HG03175 (cell line): ENCODE data around the gene AUTS2.

ENCODE experiments used
- ATAC-seq: cut with Tn5 transposase; IDR thresholded peaks from one replicate; pipeline ENCODE4 v1.9.1; 2021; ENCODE audit warnings: mild to moderate bottlenecking, moderate library complexity; ENCODE audit not compliant: unreplicated experiment

Gene AUTS2

GRCh38 chr7:69599286-69599954 is 1.1 kb downstream of the AUTS2 start:
- ATAC-seq = no peak

GRCh38 chr7:69599955-69600709 is 1.9 kb downstream of the AUTS2 start:
- no peak for ATAC-seq

- ATAC-seq = no peak
Observed at GRCh38 chr7:69600710-69601519, 2.6 kb downstream of the AUTS2 start.

- ATAC-seq = no peak
Observed at GRCh38 chr7:69602522-69602921, 4.2 kb downstream of the AUTS2 start.

GRCh38 chr7:69603351-69603750 is 5.1 kb downstream of the AUTS2 start:
- peak; percentile 44 for ATAC-seq

GRCh38 chr7:69603937-69604494 is 5.7 kb downstream of the AUTS2 start:
- ATAC-seq = no peak

GRCh38 chr7:69605070-69605469 is 6.8 kb downstream of the AUTS2 start:
- no peak for ATAC-seq

- ATAC-seq = no peak
Observed at GRCh38 chr7:69605546-69605945, 7.3 kb downstream of the AUTS2 start.

GRCh38 chr7:69608049-69608448 is 9.8 kb downstream of the AUTS2 start:
- no peak for ATAC-seq

- ATAC-seq = no peak
Observed at GRCh38 chr7:69608878-69609277, 10.6 kb downstream of the AUTS2 start.

GRCh38 chr7:69609541-69610373 is 11.5 kb downstream of the AUTS2 start:
- no peak for ATAC-seq

GRCh38 chr7:69610374-69611084 is 12.3 kb downstream of the AUTS2 start:
- ATAC-seq = no peak

GRCh38 chr7:69612981-69613380 is 14.7 kb downstream of the AUTS2 start:
- ATAC-seq = no peak

- no peak for ATAC-seq
Observed at GRCh38 chr7:69613846-69614245, 15.6 kb downstream of the AUTS2 start.

- ATAC-seq = no peak
Observed at GRCh38 chr7:69615685-69616084, 17.4 kb downstream of the AUTS2 start.

GRCh38 chr7:69617364-69617763 is 19.1 kb downstream of the AUTS2 start:
- no peak for ATAC-seq

GRCh38 chr7:69619054-69619453 is 20.8 kb downstream of the AUTS2 start:
- ATAC-seq = no peak

- ATAC-seq = no peak
Observed at GRCh38 chr7:69619635-69620034, 21.4 kb downstream of the AUTS2 start.

- ATAC-seq = no peak
Observed at GRCh38 chr7:69620063-69620462, 21.8 kb downstream of the AUTS2 start.

- ATAC-seq = no peak
Observed at GRCh38 chr7:69620650-69621049, 22.4 kb downstream of the AUTS2 start.
